Islet of Langerhans (tissue), 1 donor: ENCODE measurements around the gene RMND5A.

Experiments used
- FAIRE-seq: peaks from one replicate; lab custom pipeline; 2011; peaks lifted over from hg19 to GRCh38; lab: Jason Lieb, UNC

The RMND5A gene

GRCh38 chr2:86791573-86791972 lies 71.5 kb downstream of the RMND5A start:
- no peak for FAIRE-seq

GRCh38 chr2:86793752-86794151 lies 73.7 kb downstream of the RMND5A start:
- no peak for FAIRE-seq

- FAIRE-seq, result no peak
Observed at GRCh38 chr2:86794861-86795260, 74.8 kb downstream of the RMND5A start.

GRCh38 chr2:86800856-86801567 lies 80.9 kb downstream of the RMND5A start:
- FAIRE-seq, result no peak

GRCh38 chr2:86806059-86806857 lies 86.2 kb downstream of the RMND5A start:
- no peak for FAIRE-seq

- FAIRE-seq, result no peak
Observed at GRCh38 chr2:86807133-86807467, 87.0 kb downstream of the RMND5A start.

GRCh38 chr2:86807468-86808275 lies 87.6 kb downstream of the RMND5A start:
- no peak for FAIRE-seq

GRCh38 chr2:86808315-86809161 lies 88.4 kb downstream of the RMND5A start:
- FAIRE-seq, result peak; percentile 64

- no peak for FAIRE-seq
Observed at GRCh38 chr2:86809481-86810121, 89.5 kb downstream of the RMND5A start.

- no peak for FAIRE-seq
Observed at GRCh38 chr2:86815611-86816010, 95.5 kb downstream of the RMND5A start.

- no peak for FAIRE-seq
Observed at GRCh38 chr2:86818114-86818801, 98.2 kb downstream of the RMND5A start.

GRCh38 chr2:86818957-86819356 lies 98.9 kb downstream of the RMND5A start:
- no peak for FAIRE-seq

- FAIRE-seq, result no peak
Observed at GRCh38 chr2:86821306-86821705, 101.2 kb downstream of the RMND5A start.

GRCh38 chr2:86821842-86822241 lies 101.8 kb downstream of the RMND5A start:
- no peak for FAIRE-seq

GRCh38 chr2:86822668-86823345 lies 102.7 kb downstream of the RMND5A start:
- FAIRE-seq, result no peak

GRCh38 chr2:86825036-86825692 lies 105.1 kb downstream of the RMND5A start:
- no peak for FAIRE-seq

- no peak for FAIRE-seq
Observed at GRCh38 chr2:86825693-86826381, 105.7 kb downstream of the RMND5A start.

GRCh38 chr2:86826951-86827350 lies 106.9 kb downstream of the RMND5A start:
- FAIRE-seq, result no peak
